DOHH2 (cell line): ENCODE measurements around the gene APOE.

Experiments used
- H3F3A ChIP-seq: fragments of 200-600 bp; sonication (generic), shearing (Covaris generic); 2 replicates; pipeline ENCODE4 v1.6.0; 2016; ENCODE audit warnings: antibody characterized with exemption, mild to moderate bottlenecking; ENCODE audit not compliant: control insufficient read depth, insufficient read depth
- H3K27ac ChIP-seq: fragments of 200-600 bp; sonication (generic); 2 replicates; pipeline ENCODE4 v1.5.1; 2014; ENCODE audit warnings: low read depth, mild to moderate bottlenecking, low read length, moderate library complexity
- H3K27me3 ChIP-seq: fragments of 200-600 bp; sonication (generic); 2 replicates; pipeline ENCODE4 v1.6.1; 2014; ENCODE audit warnings: mild to moderate bottlenecking, low read length, mixed read lengths; ENCODE audit not compliant: control insufficient read depth
- H3K36me3 ChIP-seq: fragments of 200-600 bp; sonication (generic); 2 replicates; pipeline ENCODE4 v1.6.1; 2014; ENCODE audit warnings: mild to moderate bottlenecking, low read length, moderate library complexity, mixed read lengths; ENCODE audit not compliant: control insufficient read depth
- H3K4me1 ChIP-seq: fragments of 200-600 bp; sonication (generic); 2 replicates; pipeline ENCODE4 v1.6.1; 2014; ENCODE audit warnings: mild to moderate bottlenecking, low read length, mixed read lengths; ENCODE audit not compliant: control insufficient read depth
- H3K4me2 ChIP-seq: fragments of 200-600 bp; sonication (generic); 2 replicates; pipeline ENCODE4 v1.6.0; 2014; ENCODE audit warnings: mild to moderate bottlenecking, low read length, moderate library complexity
- H3K4me3 ChIP-seq: fragments of 200-600 bp; sonication (generic); 2 replicates; pipeline ENCODE4 v1.5.1; 2014; ENCODE audit warnings: mild to moderate bottlenecking, low read length, mixed read lengths
- H3K79me2 ChIP-seq: fragments of 200-600 bp; sonication (generic); 2 replicates; pipeline ENCODE4 v1.6.1; 2014; ENCODE audit warnings: mild to moderate bottlenecking, low read length, mixed read lengths; ENCODE audit not compliant: control insufficient read depth
- H3K9me2 ChIP-seq: fragments of 200-600 bp; sonication (generic); replicated peaks from 2 replicates; pipeline ENCODE4 v1.6.1; 2014; ENCODE audit warnings: mild to moderate bottlenecking, low read length, mixed read lengths; ENCODE audit not compliant: control insufficient read depth
- H3K9me3 ChIP-seq: fragments of 200-600 bp; sonication (generic); 2 replicates; pipeline ENCODE4 v1.6.1; 2014; ENCODE audit warnings: antibody characterized with exemption, low read length, mixed read lengths; ENCODE audit not compliant: control insufficient read depth, insufficient read depth
- H4K20me1 ChIP-seq: fragments of 200-600 bp; sonication (generic); 2 replicates; pipeline ENCODE4 v1.6.0; 2014; ENCODE audit warnings: low read depth, mild to moderate bottlenecking, antibody characterized with exemption, low read length, moderate library complexity; ENCODE audit not compliant: control insufficient read depth, insufficient read depth
- EZH2phosphoT487 ChIP-seq: fragments of 200-600 bp; sonication (generic); IDR thresholded peaks from 2 replicates; pipeline ENCODE4 v1.6.1; 2017; ENCODE audit warnings: borderline replicate concordance, mild to moderate bottlenecking, antibody characterized with exemption, low read length, moderate library complexity, mixed read lengths
- TF ChIP-seq, protein P1 (sequence below): fragments of 200-600 bp; sonication (generic); IDR thresholded peaks from one replicate; pipeline ENCODE4 v1.5.1; 2014; ENCODE audit warnings: antibody characterized with exemption, mild to moderate bottlenecking, low read depth, low read length; ENCODE audit not compliant: poor library complexity, severe bottlenecking

The APOE gene

DNA sequence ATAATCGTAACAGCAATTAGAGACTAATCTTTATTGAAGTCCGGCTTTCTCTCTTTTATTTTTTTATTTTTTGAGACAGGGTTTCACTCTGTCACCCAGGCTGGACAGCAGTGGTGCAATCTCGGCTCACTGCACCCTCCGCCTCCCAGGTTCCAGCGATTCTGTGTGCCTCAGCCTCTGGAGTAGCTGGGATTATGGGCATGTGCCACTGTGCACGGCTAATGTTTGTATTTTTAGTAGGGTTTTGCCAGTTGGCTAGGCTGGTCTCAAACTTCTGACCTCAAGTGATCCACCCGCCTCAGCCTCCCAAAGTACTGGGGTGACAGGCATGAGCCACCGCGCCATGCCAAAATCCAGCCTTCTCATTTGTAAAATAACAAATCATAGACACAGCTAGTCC lies 44.0 kb downstream of the APOE start:
- H3K27me3 ChIP-seq = no peaks in the 10 kb centered on the region
- H3K36me3 ChIP-seq = no peaks in the 10 kb centered on the region
- no peaks in the 10 kb centered on the region for H3K9me2 ChIP-seq
- H3K4me1 ChIP-seq = peaks cover 19% of the 10 kb centered on the region
- H3K79me2 ChIP-seq = peaks cover 15% of the 10 kb centered on the region
- H4K20me1 ChIP-seq = no peaks in the 10 kb centered on the region
- 0 out of 2 replicates have a peak, but pooled peaks cover 3% of the 10 kb centered on the region for H3F3A ChIP-seq
- no peaks in the 10 kb centered on the region for H3K9me3 ChIP-seq
- no peak overlapping the region for H3K4me2 ChIP-seq
- TF ChIP-seq, protein P1, sequence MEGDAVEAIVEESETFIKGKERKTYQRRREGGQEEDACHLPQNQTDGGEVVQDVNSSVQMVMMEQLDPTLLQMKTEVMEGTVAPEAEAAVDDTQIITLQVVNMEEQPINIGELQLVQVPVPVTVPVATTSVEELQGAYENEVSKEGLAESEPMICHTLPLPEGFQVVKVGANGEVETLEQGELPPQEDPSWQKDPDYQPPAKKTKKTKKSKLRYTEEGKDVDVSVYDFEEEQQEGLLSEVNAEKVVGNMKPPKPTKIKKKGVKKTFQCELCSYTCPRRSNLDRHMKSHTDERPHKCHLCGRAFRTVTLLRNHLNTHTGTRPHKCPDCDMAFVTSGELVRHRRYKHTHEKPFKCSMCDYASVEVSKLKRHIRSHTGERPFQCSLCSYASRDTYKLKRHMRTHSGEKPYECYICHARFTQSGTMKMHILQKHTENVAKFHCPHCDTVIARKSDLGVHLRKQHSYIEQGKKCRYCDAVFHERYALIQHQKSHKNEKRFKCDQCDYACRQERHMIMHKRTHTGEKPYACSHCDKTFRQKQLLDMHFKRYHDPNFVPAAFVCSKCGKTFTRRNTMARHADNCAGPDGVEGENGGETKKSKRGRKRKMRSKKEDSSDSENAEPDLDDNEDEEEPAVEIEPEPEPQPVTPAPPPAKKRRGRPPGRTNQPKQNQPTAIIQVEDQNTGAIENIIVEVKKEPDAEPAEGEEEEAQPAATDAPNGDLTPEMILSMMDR = no peak
- no peak for TF ChIP-seq EZH2phosphoT487
- H3K4me3 ChIP-seq = no peak overlapping the region
- no peak overlapping the region for H3K27ac ChIP-seq

DNA sequence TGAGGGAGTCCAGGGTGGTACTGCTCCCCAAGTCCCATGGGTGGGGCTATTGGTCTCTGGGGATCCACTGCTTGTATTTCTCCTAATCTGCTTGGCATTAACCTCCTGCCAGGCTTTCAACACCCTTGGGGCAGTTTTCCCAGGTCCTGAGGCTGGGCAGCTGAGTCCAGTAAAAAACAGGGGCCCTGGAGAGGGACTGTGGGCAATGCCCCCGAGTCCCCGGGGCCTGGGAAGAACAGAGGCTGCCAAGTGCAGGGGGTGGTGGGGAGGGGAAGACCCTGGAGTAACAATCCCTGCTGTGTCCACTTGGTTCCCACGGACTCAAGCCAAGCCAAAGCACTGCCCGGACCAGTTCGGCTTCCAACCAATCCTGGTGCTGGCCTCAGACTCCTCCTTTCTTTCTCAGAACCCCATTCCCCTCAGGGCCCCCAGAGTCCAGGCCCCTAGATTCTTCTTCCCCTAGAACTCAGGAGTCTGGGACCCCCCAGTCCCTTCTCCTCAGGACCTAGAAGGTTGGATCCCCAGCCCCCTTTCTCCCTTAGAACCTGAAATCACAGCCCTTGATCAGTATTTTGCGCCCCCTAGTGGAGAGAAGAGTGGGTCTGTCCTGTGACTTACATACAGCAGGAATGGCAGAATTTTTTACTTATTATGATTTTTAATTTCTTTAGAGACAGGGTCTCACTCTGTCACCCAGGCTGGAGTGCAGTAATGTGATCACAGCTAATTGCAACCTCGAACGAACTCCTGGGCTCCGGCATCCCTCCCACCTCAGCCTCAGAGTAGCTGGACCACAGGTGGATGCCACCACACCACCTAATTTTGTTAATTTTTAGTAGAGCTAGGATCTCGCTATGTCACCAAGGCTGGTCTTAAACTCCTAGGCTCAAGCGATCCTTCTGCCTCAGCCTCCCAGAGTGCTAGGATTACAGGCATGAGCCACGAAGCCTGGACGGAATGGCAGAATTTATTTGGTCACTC lies 45.9 kb downstream of the APOE start:
- no peak overlapping the region for H3K27ac ChIP-seq
- H3F3A ChIP-seq = 0 out of 2 replicates have a peak, but pooled peaks cover 3% of the 10 kb centered on the region

DNA sequence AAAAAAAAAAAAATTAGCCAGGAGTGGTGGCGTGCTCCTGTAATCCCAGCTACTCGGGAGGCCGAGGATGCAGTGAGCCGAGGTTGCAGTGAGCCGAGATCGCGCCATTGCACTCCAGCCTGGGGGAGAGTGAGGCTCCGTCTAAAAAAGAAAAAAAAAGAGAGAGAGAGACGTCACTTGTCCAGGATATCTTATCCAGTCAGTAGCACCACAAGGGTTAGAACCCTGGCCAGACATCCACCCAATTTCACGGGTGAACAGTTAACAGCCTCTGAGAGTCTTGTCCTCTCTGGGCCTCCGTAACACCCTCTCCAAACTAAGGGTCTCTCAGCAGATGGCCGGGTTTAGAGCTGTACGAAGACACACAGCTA lies 48.7 kb downstream of the APOE start:
- peaks cover 28% of the 10 kb centered on the region for H3K36me3 ChIP-seq
- peak overlapping the region; percentile 83 for H3K27ac ChIP-seq
- peak overlapping the region; percentile 88 for H3K4me2 ChIP-seq
- H4K20me1 ChIP-seq = peaks cover 14% of the 10 kb centered on the region
- peaks cover 61% of the 10 kb centered on the region for H3K79me2 ChIP-seq
- H3K27me3 ChIP-seq = no peaks in the 10 kb centered on the region
- peak overlapping the region; percentile 97 for H3K4me3 ChIP-seq
- no peaks in the 10 kb centered on the region for H3K9me3 ChIP-seq
- H3K9me2 ChIP-seq = no peaks in the 10 kb centered on the region
- peaks cover under 1% of the 10 kb centered on the region; the same call in 1 of the 2 replicates for H3F3A ChIP-seq
- H3K4me1 ChIP-seq = peaks cover 45% of the 10 kb centered on the region
- no peak for TF ChIP-seq EZH2phosphoT487
- TF ChIP-seq, protein P1 = no peak

More for the DNA sequence above, 45.9 kb downstream of the APOE start:
- Histone ChIP-seq H3K4me1 (peaks cover 20% of the 10 kb centered on the region), H3K4me2 (no peak overlapping the region), H3K27me3 (no peaks in the 10 kb centered on the region), H3K9me2 (no peaks in the 10 kb centered on the region), H4K20me1 (peaks cover 8% of the 10 kb centered on the region; the same call in 1 of the 2 replicates), H3K4me3 (no peak overlapping the region), H3K9me3 (no peaks in the 10 kb centered on the region), H3K36me3 (peaks cover 7% of the 10 kb centered on the region), H3K79me2 (peaks cover 33% of the 10 kb centered on the region)
- TF ChIP-seq EZH2phosphoT487 = no peak
- TF ChIP-seq, protein P1 = peak; percentile 87
